Measurements from ENCODE around the gene SYTL3.

GRCh38 chr6:158783167-158783450, 133.3 kb downstream of the SYTL3 start:
- TF ChIP-seq, protein P1, sequence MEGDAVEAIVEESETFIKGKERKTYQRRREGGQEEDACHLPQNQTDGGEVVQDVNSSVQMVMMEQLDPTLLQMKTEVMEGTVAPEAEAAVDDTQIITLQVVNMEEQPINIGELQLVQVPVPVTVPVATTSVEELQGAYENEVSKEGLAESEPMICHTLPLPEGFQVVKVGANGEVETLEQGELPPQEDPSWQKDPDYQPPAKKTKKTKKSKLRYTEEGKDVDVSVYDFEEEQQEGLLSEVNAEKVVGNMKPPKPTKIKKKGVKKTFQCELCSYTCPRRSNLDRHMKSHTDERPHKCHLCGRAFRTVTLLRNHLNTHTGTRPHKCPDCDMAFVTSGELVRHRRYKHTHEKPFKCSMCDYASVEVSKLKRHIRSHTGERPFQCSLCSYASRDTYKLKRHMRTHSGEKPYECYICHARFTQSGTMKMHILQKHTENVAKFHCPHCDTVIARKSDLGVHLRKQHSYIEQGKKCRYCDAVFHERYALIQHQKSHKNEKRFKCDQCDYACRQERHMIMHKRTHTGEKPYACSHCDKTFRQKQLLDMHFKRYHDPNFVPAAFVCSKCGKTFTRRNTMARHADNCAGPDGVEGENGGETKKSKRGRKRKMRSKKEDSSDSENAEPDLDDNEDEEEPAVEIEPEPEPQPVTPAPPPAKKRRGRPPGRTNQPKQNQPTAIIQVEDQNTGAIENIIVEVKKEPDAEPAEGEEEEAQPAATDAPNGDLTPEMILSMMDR (IDR thresholded peaks at IDR 0.05): no peak
- TF ChIP-seq POLR2A (IDR thresholded peaks at IDR 0.05): no peak

All from lower leg skin (tissue), 3 donors.